Endothelial cell of umbilical vein (primary cell): ENCODE measurements around the gene NDST4.

ENCODE experiments used
- CTCF ChIP-seq, 2 donors: IDR thresholded peaks; 1 replicate in 1 of 2; 2 replicates in 1 of 2; pipeline ENCODE4 v1.5.1; 2011; ENCODE audit warnings: low read length in 2 of 2, mild to moderate bottlenecking in 2 of 2, moderate library complexity in 2 of 2, control low read depth in 1 of 2, inconsistent platforms in 1 of 2, low read depth in 1 of 2; ENCODE audit not compliant: insufficient read depth in 1 of 2; ENCODE audit errors: extremely low read depth in 1 of 2
- POLR2A ChIP-seq: IDR thresholded peaks from 2 replicates; pipeline ENCODE4 v1.6.1; 2012; ENCODE audit warnings: low read depth, mild to moderate bottlenecking, control low read depth, low read length
- POLR2AphosphoS5 ChIP-seq: IDR thresholded peaks from 2 replicates; pipeline ENCODE4 v1.6.1; 2012; ENCODE audit warnings: low read depth, mild to moderate bottlenecking, control low read depth, low read length, moderate library complexity; ENCODE audit not compliant: insufficient read depth

GRCh38 chr4:114860786-114861185 is 252.6 kb downstream of the NDST4 start:
- TF ChIP-seq CTCF (IDR thresholded peaks at IDR 0.05; ENCODE audit: extremely low read depth in 1 of 2, insufficient read depth in 1 of 2, low read depth in 1 of 2, low read length in 2 of 2) = no peak
- TF ChIP-seq POLR2AphosphoS5 = no peak
- no peak for TF ChIP-seq POLR2A
